ENCODE measurements around the gene SPOCK3. TPM values are rescaled to one million over a fixed set of nuclear protein-coding genes. Genes with fewer than 3 reads are reported as not detected.
"Not testable (repeated sequence)": the region's sequence is repeated elsewhere in the genome, so short reads cannot be mapped to it uniquely, and the experiment has no call there.

SPOCK3 gene
- total and polyA plus RNA-seq, 10 of the 15 experiments (the other 5 are each of a cell fraction or from before 2014, with no cell fraction given), result 0.06 to 0.39 (median 0.09) TPM; not detected in 5

DNA sequence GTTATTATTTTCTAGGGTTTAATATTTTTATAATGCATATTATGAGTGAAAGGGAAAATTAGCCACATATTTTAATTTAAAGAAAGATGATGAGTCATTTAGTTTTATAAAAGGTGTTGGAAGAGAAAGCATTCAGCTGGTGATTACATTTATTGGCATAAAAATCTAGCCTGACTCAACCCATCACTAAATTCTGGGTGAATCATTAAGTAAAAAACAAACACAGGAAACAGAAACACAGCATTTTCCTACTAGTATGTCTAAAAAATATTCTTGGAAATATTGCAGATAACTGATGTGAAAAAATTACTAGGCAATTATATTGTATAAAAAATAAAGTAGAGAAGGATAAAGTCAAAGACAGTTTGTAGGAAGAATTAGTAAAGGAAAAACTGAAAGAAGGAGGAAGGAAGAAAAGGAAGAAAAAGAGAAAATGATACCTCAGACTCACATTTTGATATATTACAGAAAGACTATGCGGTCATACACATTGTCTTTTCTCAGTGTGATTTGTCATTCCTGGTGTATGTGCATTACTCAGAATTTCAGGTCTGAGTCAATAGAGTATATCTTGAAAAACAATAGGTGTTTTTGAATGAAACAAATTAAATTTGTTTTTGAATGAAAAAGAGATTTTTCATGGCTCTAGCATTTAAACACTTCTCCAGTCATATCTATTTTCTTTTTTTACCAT is 48.0 kb upstream of the SPOCK3 start:
- in situ Hi-C loops (cut with MboI) (loop anchor here (25.0 kb wide), 1 partner anchor 1120 kb away; no protein-coding TSS in a partner anchor), intact Hi-C loops (cut with micrococcal nuclease; ENCODE audit: unreplicated experiment) (loop anchor here (10.0 kb wide), 1 partner anchor 618 kb away; no protein-coding TSS in a partner anchor)
- ChIA-PET RAD21 (ENCODE audit: unreplicated experiment) (no interaction called here), POLR2A (no interaction called here), SMC1A (ENCODE audit: uncharacterized antibody, unreplicated experiment) (no interaction called here), CTCF (no interaction called here)
- Histone ChIP-seq H3K36me3 (ENCODE audit: control insufficient read depth in 2 of 2, insufficient read depth in 2 of 2, low read length in 1 of 2) (no peaks in the 10 kb centered on the region), H3K79me2 (ENCODE audit: control insufficient read depth, insufficient read depth, low read length) (no peaks in the 10 kb centered on the region), H4K20me1 (ENCODE audit: control insufficient read depth, insufficient read depth) (no peaks in the 10 kb centered on the region), H3K27ac (ENCODE audit: control insufficient read depth, insufficient read depth) (no peak overlapping the region), H3K9ac (ENCODE audit: control insufficient read depth, insufficient read depth, low read length) (no peak overlapping the region), H3K9me3 (replicated peaks; ENCODE audit: control insufficient read depth, insufficient read depth, low read length) (no peaks in the 10 kb centered on the region), H3K4me1 (ENCODE audit: control insufficient read depth, insufficient read depth, low read length) (no peaks in the 10 kb centered on the region), H3K27me3 (replicated peaks in 1 of 2; ENCODE audit: control insufficient read depth in 2 of 2, insufficient read depth in 2 of 2, low read length in 1 of 2) (no peaks in the 10 kb centered on the region), H3K4me2 (ENCODE audit: control insufficient read depth, insufficient read depth) (no peak overlapping the region), H3K4me3 (no peak overlapping the region), H2AFZ (ENCODE audit: control insufficient read depth, low read depth, low read length) (no peak overlapping the region)
- DNase-seq (ENCODE audit: low read depth, low spot score), result no peak
- no TSS peak for BruUV-seq (replicated peaks)
- TF ChIP-seq TBL1XR1 (IDR thresholded peaks at IDR 0.05; ENCODE audit: low read depth, low read length) (no peak), EP300 (IDR thresholded peaks at IDR 0.05; ENCODE audit: borderline replicate concordance in 1 of 2, control insufficient read depth in 1 of 2, low read depth in 2 of 2, low read length in 2 of 2) (peak in 1 of 2 experiments; percentile 41; a peak in 1 of 4 replicates), BRCA1 (IDR thresholded peaks at IDR 0.05; ENCODE audit: low read depth, low read length) (no peak), RB1 (IDR thresholded peaks at IDR 0.05; ENCODE audit: borderline replicate concordance) (no peak), BCL11A (IDR thresholded peaks at IDR 0.05; ENCODE audit: low read depth, low read length) (0 out of 2 replicates have a peak, but pooled peaks have one; percentile 17), ZSCAN29 (IDR thresholded peaks at IDR 0.05) (no peak), NR2C1 (IDR thresholded peaks at IDR 0.05) (no peak), CBX3 (IDR thresholded peaks at IDR 0.05; ENCODE audit: borderline replicate concordance, low read depth) (no peak), JUNB (IDR thresholded peaks at IDR 0.05) (peak; percentile 42), MEF2B (IDR thresholded peaks at IDR 0.05; ENCODE audit: partially characterized antibody, poor library complexity, severe bottlenecking) (no peak), SPI1 (IDR thresholded peaks at IDR 0.05; ENCODE audit: borderline replicate concordance, insufficient read depth, low read depth, low read length) (no peak)
- TF ChIP-seq, protein P1, sequence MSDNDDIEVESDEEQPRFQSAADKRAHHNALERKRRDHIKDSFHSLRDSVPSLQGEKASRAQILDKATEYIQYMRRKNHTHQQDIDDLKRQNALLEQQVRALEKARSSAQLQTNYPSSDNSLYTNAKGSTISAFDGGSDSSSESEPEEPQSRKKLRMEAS (IDR thresholded peaks at IDR 0.05; ENCODE audit: low read depth, low read length), result no peak
- peak; percentile 49; the same call in 2 of the 3 replicates for ATAC-seq
- 0% methylated on average over 1 of the region's 1 CpG for WGBS (ENCODE audit: insufficient coverage, insufficient replicate concordance, low lambda C conversion rate, missing lambda C conversion rate)
- no peak for FAIRE-seq

DNA sequence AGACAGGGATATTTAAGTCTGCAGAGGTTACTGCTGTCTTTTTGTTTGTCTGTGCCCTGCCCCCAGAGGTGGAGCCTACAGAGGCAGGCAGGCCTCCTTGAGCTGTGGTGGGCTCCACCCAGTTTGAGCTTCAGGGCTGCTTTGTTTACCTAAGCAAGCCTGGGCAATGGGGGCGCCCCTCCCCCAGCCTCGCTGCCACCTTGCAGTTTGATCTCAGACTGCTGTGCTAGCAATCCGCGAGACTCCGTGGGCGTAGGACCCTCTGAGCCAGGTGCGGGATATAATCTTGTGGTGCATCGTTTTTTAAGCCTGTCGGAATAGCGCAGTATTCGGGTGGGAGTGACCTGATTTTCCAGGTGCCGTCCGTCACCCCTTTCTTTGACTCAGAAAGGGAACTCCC is 47.3 kb upstream of the SPOCK3 start:
- DNase-seq (ENCODE audit: low read depth, low spot score); RAD21 ChIA-PET (ENCODE audit: unreplicated experiment); H3K9me3 ChIP-seq (replicated peaks; ENCODE audit: control insufficient read depth, insufficient read depth, low read length); CTCF ChIA-PET; SMC1A ChIA-PET (ENCODE audit: uncharacterized antibody, unreplicated experiment); POLR2A ChIA-PET; H3K27me3 ChIP-seq (replicated peaks in 1 of 2; ENCODE audit: control insufficient read depth in 2 of 2, insufficient read depth in 2 of 2, low read length in 1 of 2); H3K4me1 ChIP-seq (ENCODE audit: control insufficient read depth, insufficient read depth, low read length); H3K27ac ChIP-seq (ENCODE audit: control insufficient read depth, insufficient read depth); H4K20me1 ChIP-seq (ENCODE audit: control insufficient read depth, insufficient read depth); H3K9ac ChIP-seq (ENCODE audit: control insufficient read depth, insufficient read depth, low read length); ATAC-seq; H3K4me2 ChIP-seq (ENCODE audit: control insufficient read depth, insufficient read depth); H3K36me3 ChIP-seq (ENCODE audit: control insufficient read depth in 2 of 2, insufficient read depth in 2 of 2, low read length in 1 of 2); FAIRE-seq; H2AFZ ChIP-seq (ENCODE audit: control insufficient read depth, low read depth, low read length); H3K79me2 ChIP-seq (ENCODE audit: control insufficient read depth, insufficient read depth, low read length); BruUV-seq (replicated peaks); H3K4me3 ChIP-seq: not testable (repeated sequence)
- 60% methylated on average over 13 of the region's 13 CpGs for WGBS (ENCODE audit: insufficient coverage, insufficient replicate concordance, low lambda C conversion rate, missing lambda C conversion rate)
- intact Hi-C loops (cut with micrococcal nuclease; ENCODE audit: unreplicated experiment), result loop anchor here (10.0 kb wide), 1 partner anchor 617 kb away; no protein-coding TSS in a partner anchor
- in situ Hi-C loops (cut with MboI), result loop anchor here (25.0 kb wide), 1 partner anchor 1119 kb away; no protein-coding TSS in a partner anchor

Data from GM12878 (cell line).